Stimulated activated CD8-positive, alpha-beta memory T cell treated with anti-CD3 and anti-CD28 coated beads, Interleukin-12 subunit alpha, Interleukin-12 subunit beta, amount 100 ng/mL, for 24 hours (primary cell): ENCODE results near the gene ITPA.
"Not testable (repeated sequence)": the region's sequence is repeated elsewhere in the genome, so short reads cannot be mapped to it uniquely, and the experiment has no call there.

Experiments
- DNase-seq: peaks from one replicate; pipeline ENCODE4 v3.0.0-alpha.2; 2020; ENCODE audit errors: extremely low read depth

Gene ITPA

GRCh38 chr20:3173610-3174441, 35.5 kb upstream of the ITPA start:
- DNase-seq: peak; percentile 73

GRCh38 chr20:3174442-3175261, 34.6 kb upstream of the ITPA start:
- no peak for DNase-seq

GRCh38 chr20:3175270-3175669, 34.0 kb upstream of the ITPA start:
- DNase-seq: no peak

- DNase-seq: no peak
Observed at GRCh38 chr20:3177746-3178485, 31.4 kb upstream of the ITPA start.

- DNase-seq: no peak
Observed at GRCh38 chr20:3180319-3180718, 29.0 kb upstream of the ITPA start.

GRCh38 chr20:3181270-3181669, 28.0 kb upstream of the ITPA start:
- DNase-seq: no peak

GRCh38 chr20:3182429-3182828, 26.9 kb upstream of the ITPA start:
- DNase-seq: not testable (repeated sequence)

GRCh38 chr20:3183896-3184612, 25.2 kb upstream of the ITPA start:
- no peak for DNase-seq

GRCh38 chr20:3187861-3188260, 21.4 kb upstream of the ITPA start:
- DNase-seq: not testable (repeated sequence)

GRCh38 chr20:3188823-3189413, 20.4 kb upstream of the ITPA start:
- DNase-seq: no peak

- DNase-seq: no peak
Observed at GRCh38 chr20:3189561-3190131, 19.7 kb upstream of the ITPA start.

- no peak for DNase-seq
Observed at GRCh38 chr20:3190681-3191111, 18.6 kb upstream of the ITPA start.

- no peak for DNase-seq
Observed at GRCh38 chr20:3192226-3193015, 16.9 kb upstream of the ITPA start.

GRCh38 chr20:3193806-3194616, 15.3 kb upstream of the ITPA start:
- DNase-seq: no peak

- no peak for DNase-seq
Observed at GRCh38 chr20:3194617-3195280, 14.5 kb upstream of the ITPA start.

- no peak for DNase-seq
Observed at GRCh38 chr20:3195590-3196237, 13.6 kb upstream of the ITPA start.

- DNase-seq: no peak
Observed at GRCh38 chr20:3199206-3199605, 10.1 kb upstream of the ITPA start.
